Measurements from ENCODE around the gene MTMR3. TPM values are rescaled to one million over a fixed set of nuclear protein-coding genes. Genes with fewer than 3 reads are reported as not detected.

MTMR3 gene
- total and polyA plus RNA-seq, 2 of the 8 experiments (the other 6 are each of a cell fraction or from before 2014, with no cell fraction given): 16.9 to 18.5 TPM

DNA sequence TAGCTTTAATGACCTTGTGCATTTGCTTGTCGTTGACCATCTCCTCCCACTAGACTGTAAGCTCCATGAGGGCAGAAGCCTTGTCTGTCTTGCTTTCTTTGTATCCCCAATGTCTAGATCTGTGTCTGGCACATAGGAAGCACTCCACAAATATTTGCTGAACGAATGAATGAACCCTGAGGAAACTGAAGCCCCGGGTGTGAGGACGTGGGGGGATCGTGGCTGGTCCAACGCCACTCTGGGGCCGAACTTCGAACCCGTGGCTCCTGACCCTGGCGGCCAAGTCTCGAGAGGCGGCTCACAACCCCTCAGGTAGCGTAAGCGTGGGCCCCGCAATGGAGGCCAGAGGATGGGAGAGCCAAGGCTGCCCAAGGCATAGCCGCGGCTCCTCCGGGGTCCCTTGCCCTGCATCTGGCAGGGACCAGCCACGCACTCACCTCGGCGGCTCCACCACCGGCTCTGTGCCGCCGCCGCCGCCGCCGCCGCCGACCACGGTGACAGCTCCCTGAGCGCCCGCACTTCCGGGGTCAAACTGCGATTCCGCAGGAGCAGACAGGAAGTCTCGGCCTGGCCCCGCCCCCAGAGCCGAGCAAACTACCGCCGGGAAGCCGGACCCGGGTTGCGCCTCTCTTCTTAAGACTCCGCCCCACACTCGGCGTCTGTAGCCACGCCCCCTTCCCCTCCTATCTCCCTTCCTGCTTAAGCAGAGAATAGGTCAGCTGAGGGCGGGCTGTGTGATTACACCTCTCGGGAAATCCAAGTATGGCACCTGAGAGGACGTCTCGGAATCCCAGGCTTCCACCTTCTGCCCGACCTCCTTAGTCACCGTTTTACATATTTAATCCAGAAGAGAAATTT lies 45.0 kb upstream of the MTMR3 start, which contains the start of gene ASCC2:
Gene ASCC2 (minus strand): TSS at position 534 of the 858 bp plus-strand sequence. CDS start 5,949 bp downstream, outside the sequence.
- H4K5ac ChIP-seq (ENCODE audit: insufficient read length, low read depth, low read length): no peak within 1 kb of the TSS
- peak within 1 kb of the TSS; percentile 74 to 89 for H3K4me2 ChIP-seq (ENCODE audit: insufficient read depth in 1 of 2, low read depth in 2 of 2, low read length in 2 of 2)
- H3K4ac ChIP-seq (replicated peaks; ENCODE audit: insufficient read length, low read depth, low read length): peak within 1 kb of the TSS; percentile 75
- peak within 1 kb of the TSS; percentile 47 for H2AFZ ChIP-seq (ENCODE audit: low read length)
- no peak within 1 kb of the TSS for H2BK5ac ChIP-seq (ENCODE audit: low read depth, low read length)
- H4K91ac ChIP-seq (replicated peaks; ENCODE audit: insufficient read length, low read length): no peak within 1 kb of the TSS
- peak within 1 kb of the TSS; percentile 64; the same call in 1 of the 2 replicates for H4K8ac ChIP-seq (ENCODE audit: extremely low read depth, insufficient read depth, low read length)
- H3K27me3 ChIP-seq (replicated peaks in 1 of 4; ENCODE audit: control insufficient read depth in 3 of 4, extremely low read depth in 1 of 4, insufficient read depth in 3 of 4, low read length in 3 of 4): no peaks in the 10 kb centered on the region
- no peaks in the 10 kb centered on the region for H3K9me3 ChIP-seq (ENCODE audit: insufficient read depth in 2 of 2, low read depth in 1 of 2, low read length in 1 of 2)
- WGBS, 2 experiments (ENCODE audit: extremely low coverage in 1 of 2, insufficient coverage in 1 of 2, insufficient read length in 1 of 2, insufficient replicate concordance in 2 of 2, low coverage in 1 of 2, low lambda C conversion rate in 2 of 2, missing lambda C conversion rate in 1 of 2): 3% methylated on average over 37 of the region's 54 CpGs; no CpG with 5 or more reads in 1 of the 2 experiments
- no peak within 1 kb of the TSS for H2BK12ac ChIP-seq (ENCODE audit: low read depth, low read length)
- H3K36me3 ChIP-seq (ENCODE audit: control insufficient read depth in 2 of 4, insufficient read depth in 4 of 4, low read length in 3 of 4): no peaks in the 10 kb centered on the region; a peak in 1 of 8 replicates
- peaks cover 3% of the 10 kb centered on the region; the same call in 1 of the 2 replicates for H3K79me1 ChIP-seq (ENCODE audit: low read depth, low read length)
- H2BK15ac ChIP-seq (ENCODE audit: low read length): no peak within 1 kb of the TSS
- peaks cover 0 to 4% (median 0%) of the 10 kb centered on the region in 4 experiments; a peak in 2 of 7 replicates for H3K4me1 ChIP-seq (replicated peaks in 1 of 4; ENCODE audit: control insufficient read depth in 3 of 4, insufficient read depth in 4 of 4, low read length in 3 of 4)
- no peak within 1 kb of the TSS for H3K18ac ChIP-seq (ENCODE audit: extremely low read depth, low read length)
- peak within 1 kb of the TSS; percentile 78 to 84 (median 83) for H3K4me3 ChIP-seq (ENCODE audit: extremely low read depth in 1 of 4, insufficient read depth in 2 of 4, low read depth in 3 of 4, low read length in 4 of 4)
- H3K79me2 ChIP-seq (ENCODE audit: control insufficient read depth in 1 of 2, insufficient read depth in 2 of 2, low read length in 2 of 2): peaks cover 0 to 5% of the 10 kb centered on the region in 2 experiments; a peak in 1 of 4 replicates
- CTCF ChIA-PET (ENCODE audit: partially characterized antibody): interaction anchor here (0.9 to 1.7 kb wide), 6 partner anchors 15 to 250 kb away, joined by 3 to 4 read pairs (median 3); no protein-coding TSS in a partner anchor
- H3K14ac ChIP-seq (ENCODE audit: insufficient read length): no peak within 1 kb of the TSS
- FAIRE-seq (peak; percentile 65), DNase-seq (ENCODE audit: low read depth in 1 of 2, low spot score in 2 of 2) (peak; percentile 97 to 98)
- no peak within 1 kb of the TSS for H2AK5ac ChIP-seq (ENCODE audit: low read depth, low read length)
- peak within 1 kb of the TSS; percentile 12 to 53 (median 19); a peak in 3 of 7 replicates for H3K9ac ChIP-seq (replicated peaks in 1 of 4; ENCODE audit: extremely low read depth in 1 of 4, low read depth in 3 of 4, low read length in 3 of 4)
- H4K20me1 ChIP-seq (replicated peaks in 1 of 2; ENCODE audit: control insufficient read depth in 1 of 2, insufficient read depth in 2 of 2, low read length in 2 of 2): no peaks in the 10 kb centered on the region
- H2BK20ac ChIP-seq (ENCODE audit: low read length): no peak within 1 kb of the TSS
- POLR2A ChIA-PET (ENCODE audit: partially characterized antibody): interaction anchor here (0.8 to 1.3 kb wide), 4 partner anchors 32 to 258 kb away, joined by 3 read pairs; no protein-coding TSS in a partner anchor
- H3K23ac ChIP-seq (ENCODE audit: insufficient read length): no peak within 1 kb of the TSS
- peaks cover 3% of the 10 kb centered on the region; the same call in 1 of the 2 replicates for H3K23me2 ChIP-seq (ENCODE audit: low read depth, low read length)
- no peak within 1 kb of the TSS for H2BK120ac ChIP-seq (replicated peaks; ENCODE audit: low read depth, low read length)
- no peak within 1 kb of the TSS for H3K56ac ChIP-seq (replicated peaks; ENCODE audit: insufficient read length, low read depth, low read length)
- H3K27ac ChIP-seq (ENCODE audit: low read depth, low read length): no peak within 1 kb of the TSS
- TF ChIP-seq JUN (IDR thresholded peaks at IDR 0.05; ENCODE audit: low read depth, low read length) (no peak), SIN3A (conservative IDR thresholded peaks at IDR 0.05 in 1 of 2, IDR thresholded peaks at IDR 0.05 in 1 of 2; ENCODE audit: low read depth in 1 of 2, low read length in 2 of 2) (peak; percentile 21 to 86; a peak in 2 of 4 replicates), KDM4A (IDR thresholded peaks at IDR 0.05; ENCODE audit: low read depth, low read length, severe bottlenecking) (peak; percentile 50), JUND (IDR thresholded peaks at IDR 0.05; ENCODE audit: low read length) (no peak), PHF8 (conservative IDR thresholded peaks at IDR 0.05; ENCODE audit: low read depth, low read length) (peak; percentile 53), NANOG (IDR thresholded peaks at IDR 0.05; ENCODE audit: insufficient read depth, low read depth, low read length, poor library complexity, severe bottlenecking) (no peak), SP4 (IDR thresholded peaks at IDR 0.05; ENCODE audit: low read length) (0 out of 2 replicates have a peak, but pooled peaks have one; percentile 62), CTBP2 (IDR thresholded peaks at IDR 0.05; ENCODE audit: borderline replicate concordance, insufficient read depth, insufficient read length, low read length) (no peak)
- TF ChIP-seq, protein P1, sequence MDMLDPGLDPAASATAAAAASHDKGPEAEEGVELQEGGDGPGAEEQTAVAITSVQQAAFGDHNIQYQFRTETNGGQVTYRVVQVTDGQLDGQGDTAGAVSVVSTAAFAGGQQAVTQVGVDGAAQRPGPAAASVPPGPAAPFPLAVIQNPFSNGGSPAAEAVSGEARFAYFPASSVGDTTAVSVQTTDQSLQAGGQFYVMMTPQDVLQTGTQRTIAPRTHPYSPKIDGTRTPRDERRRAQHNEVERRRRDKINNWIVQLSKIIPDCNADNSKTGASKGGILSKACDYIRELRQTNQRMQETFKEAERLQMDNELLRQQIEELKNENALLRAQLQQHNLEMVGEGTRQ (IDR thresholded peaks at IDR 0.05; ENCODE audit: low read length): 0 out of 2 replicates have a peak, but pooled peaks have one; percentile 18
